Measurements from ENCODE around the gene SHLD1.

SHLD1 gene

DNA sequence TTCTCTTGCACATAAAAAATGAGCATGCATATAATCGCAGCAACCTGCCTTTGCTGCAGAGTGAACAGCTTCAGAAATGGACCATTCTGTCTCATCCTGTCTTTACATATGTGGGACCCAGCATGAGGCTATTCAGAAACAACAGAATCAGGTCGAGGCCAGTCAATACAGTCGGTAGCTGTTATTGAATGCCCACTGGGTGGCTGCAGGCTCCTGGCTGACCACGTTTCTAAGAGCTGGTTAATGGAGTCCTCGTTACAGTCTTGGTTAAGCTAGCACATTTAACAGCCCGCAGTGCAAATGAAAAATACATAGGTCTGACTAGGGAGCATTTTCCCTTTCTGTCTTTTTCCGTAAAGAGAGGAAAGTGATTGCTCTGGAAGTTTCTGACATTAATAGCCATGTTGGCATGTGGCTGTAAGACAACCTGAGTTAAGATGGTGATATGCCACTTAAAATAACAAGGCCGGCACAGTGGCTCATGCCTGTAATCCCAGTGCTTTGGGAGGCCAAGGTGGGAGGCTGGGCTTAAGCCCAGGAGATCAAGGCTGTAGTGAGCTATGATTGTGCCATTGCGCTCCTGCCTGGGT, 75.0 kb downstream of the SHLD1 start:
- Histone ChIP-seq H3K4me3 (ENCODE audit: severe bottlenecking) (no peak overlapping the region), H3K27ac (ENCODE audit: poor library complexity, severe bottlenecking) (no peak overlapping the region), H3K27me3 (ENCODE audit: insufficient read depth, poor library complexity, severe bottlenecking) (no peaks in the 10 kb centered on the region), H3K36me3 (ENCODE audit: low read depth) (no peaks in the 10 kb centered on the region), H3K4me1 (ENCODE audit: insufficient read depth, poor library complexity, severe bottlenecking) (peaks cover 3% of the 10 kb centered on the region), H3K9me3 (ENCODE audit: severe bottlenecking) (no peaks in the 10 kb centered on the region)
- DNase-seq (ENCODE audit: low spot score), result no peak
- TF ChIP-seq, protein P1, sequence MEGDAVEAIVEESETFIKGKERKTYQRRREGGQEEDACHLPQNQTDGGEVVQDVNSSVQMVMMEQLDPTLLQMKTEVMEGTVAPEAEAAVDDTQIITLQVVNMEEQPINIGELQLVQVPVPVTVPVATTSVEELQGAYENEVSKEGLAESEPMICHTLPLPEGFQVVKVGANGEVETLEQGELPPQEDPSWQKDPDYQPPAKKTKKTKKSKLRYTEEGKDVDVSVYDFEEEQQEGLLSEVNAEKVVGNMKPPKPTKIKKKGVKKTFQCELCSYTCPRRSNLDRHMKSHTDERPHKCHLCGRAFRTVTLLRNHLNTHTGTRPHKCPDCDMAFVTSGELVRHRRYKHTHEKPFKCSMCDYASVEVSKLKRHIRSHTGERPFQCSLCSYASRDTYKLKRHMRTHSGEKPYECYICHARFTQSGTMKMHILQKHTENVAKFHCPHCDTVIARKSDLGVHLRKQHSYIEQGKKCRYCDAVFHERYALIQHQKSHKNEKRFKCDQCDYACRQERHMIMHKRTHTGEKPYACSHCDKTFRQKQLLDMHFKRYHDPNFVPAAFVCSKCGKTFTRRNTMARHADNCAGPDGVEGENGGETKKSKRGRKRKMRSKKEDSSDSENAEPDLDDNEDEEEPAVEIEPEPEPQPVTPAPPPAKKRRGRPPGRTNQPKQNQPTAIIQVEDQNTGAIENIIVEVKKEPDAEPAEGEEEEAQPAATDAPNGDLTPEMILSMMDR (IDR thresholded peaks at IDR 0.05; ENCODE audit: poor library complexity, severe bottlenecking), result no peak
- no peak for ATAC-seq (ENCODE audit: low read depth)

DNA sequence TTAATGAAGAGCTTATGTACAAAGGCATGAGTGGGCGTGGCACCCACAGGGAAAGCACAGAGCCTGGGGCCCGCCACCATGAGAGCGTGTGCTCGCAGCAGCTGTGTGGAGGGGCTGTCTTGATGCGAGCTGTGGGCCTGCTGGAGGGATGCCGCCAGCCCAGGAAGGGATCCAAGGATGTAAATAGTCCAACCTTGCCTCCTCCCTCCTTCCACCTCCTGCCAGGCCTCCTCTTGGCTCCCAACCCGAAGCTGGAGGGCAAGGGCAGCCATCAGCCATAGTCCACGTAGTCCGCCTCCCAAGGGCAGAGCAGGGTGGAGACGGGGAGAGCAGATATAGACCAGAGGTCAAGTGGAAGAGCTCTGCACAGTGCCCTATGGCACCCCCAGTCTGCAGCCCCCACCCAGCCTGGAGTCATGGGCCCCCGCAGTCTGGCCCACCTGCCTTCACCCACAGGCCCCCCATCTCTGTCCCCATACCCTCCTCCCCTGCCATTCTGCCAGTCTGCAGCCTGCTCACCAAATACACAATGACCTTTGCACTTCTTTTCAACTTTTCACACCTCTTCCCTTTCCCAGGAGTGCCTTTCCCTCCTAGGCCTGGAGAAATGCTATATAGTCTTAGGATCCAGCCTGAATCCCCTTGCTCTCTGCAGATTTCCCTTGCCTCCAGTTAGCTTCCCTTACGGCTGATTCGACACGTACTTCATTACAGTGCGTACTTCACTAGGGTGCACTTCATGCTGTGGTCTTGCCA, 77.1 kb downstream of the SHLD1 start:
- DNase-seq (ENCODE audit: low spot score) (no peak), ATAC-seq (ENCODE audit: low read depth) (no peak)
- H3K4me1 ChIP-seq (ENCODE audit: insufficient read depth, poor library complexity, severe bottlenecking), result peaks cover 3% of the 10 kb centered on the region
- H3K27me3 ChIP-seq (ENCODE audit: insufficient read depth, poor library complexity, severe bottlenecking), result no peaks in the 10 kb centered on the region
- no peak overlapping the region for H3K4me3 ChIP-seq (ENCODE audit: severe bottlenecking)
- TF ChIP-seq, protein P1 (IDR thresholded peaks at IDR 0.05; ENCODE audit: poor library complexity, severe bottlenecking), result no peak
- no peaks in the 10 kb centered on the region for H3K36me3 ChIP-seq (ENCODE audit: low read depth)
- H3K9me3 ChIP-seq (ENCODE audit: severe bottlenecking), result no peaks in the 10 kb centered on the region
- H3K27ac ChIP-seq (ENCODE audit: poor library complexity, severe bottlenecking), result no peak overlapping the region

DNA sequence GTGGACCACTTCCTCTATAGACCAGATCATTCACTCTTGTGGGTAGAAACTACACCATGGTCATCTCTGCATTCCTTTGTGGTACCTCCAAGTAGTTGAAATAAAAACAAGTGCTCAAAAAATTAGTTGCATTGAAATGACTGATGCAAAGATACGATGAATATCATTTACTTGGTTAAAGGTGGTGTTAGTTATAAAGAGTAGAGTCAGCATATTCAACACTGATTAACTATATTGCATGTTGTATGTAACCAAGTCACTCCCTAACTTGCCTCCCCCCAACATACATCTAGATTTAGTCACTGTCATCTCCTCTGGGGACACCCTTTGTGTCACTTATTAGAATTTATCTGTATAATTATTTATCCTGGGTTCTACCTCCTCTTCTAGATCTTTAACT, 77.7 kb downstream of the SHLD1 start:
- DNase-seq (ENCODE audit: low spot score) (no peak), ATAC-seq (ENCODE audit: low read depth) (no peak)
- H3K4me1 ChIP-seq (ENCODE audit: insufficient read depth, poor library complexity, severe bottlenecking), result peaks cover 3% of the 10 kb centered on the region
- no peaks in the 10 kb centered on the region for H3K36me3 ChIP-seq (ENCODE audit: low read depth)
- no peak overlapping the region for H3K27ac ChIP-seq (ENCODE audit: poor library complexity, severe bottlenecking)
- TF ChIP-seq, protein P1 (IDR thresholded peaks at IDR 0.05; ENCODE audit: poor library complexity, severe bottlenecking), result no peak
- H3K27me3 ChIP-seq (ENCODE audit: insufficient read depth, poor library complexity, severe bottlenecking), result no peaks in the 10 kb centered on the region
- no peak overlapping the region for H3K4me3 ChIP-seq (ENCODE audit: severe bottlenecking)
- H3K9me3 ChIP-seq (ENCODE audit: severe bottlenecking), result no peaks in the 10 kb centered on the region

DNA sequence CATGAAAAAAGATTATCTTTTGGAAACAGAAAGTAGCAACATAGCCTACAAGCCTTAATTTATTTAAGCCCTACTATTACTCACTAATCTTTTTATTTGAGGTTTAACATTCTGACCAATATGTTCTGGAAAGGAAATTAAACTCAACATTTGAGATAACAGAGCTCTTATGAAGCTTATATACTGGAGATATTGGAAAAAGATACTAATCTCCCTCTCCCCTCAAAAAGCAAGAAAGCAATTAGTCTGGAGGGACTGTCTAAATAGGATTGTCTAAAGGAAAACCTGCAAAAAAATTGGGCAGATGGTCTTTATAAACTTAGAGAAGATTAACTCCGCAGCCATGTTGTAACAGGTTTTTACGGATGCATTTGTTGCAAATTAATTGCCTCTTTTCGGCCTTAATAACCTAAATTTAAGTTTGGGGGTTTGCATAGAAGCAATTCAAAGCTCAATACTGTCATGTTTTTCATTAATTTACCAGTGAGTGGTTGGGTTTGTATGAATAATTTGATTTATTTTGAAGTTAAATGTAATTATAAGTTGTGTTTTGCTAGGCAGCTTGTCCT, 79.1 kb downstream of the SHLD1 start:
- no peaks in the 10 kb centered on the region for H3K9me3 ChIP-seq (ENCODE audit: severe bottlenecking)
- TF ChIP-seq, protein P1 (IDR thresholded peaks at IDR 0.05; ENCODE audit: poor library complexity, severe bottlenecking), result no peak
- DNase-seq (ENCODE audit: low spot score) (no peak), ATAC-seq (ENCODE audit: low read depth) (no peak)
- H3K27ac ChIP-seq (ENCODE audit: poor library complexity, severe bottlenecking), result no peak overlapping the region
- H3K4me3 ChIP-seq (ENCODE audit: severe bottlenecking), result no peak overlapping the region
- no peaks in the 10 kb centered on the region for H3K4me1 ChIP-seq (ENCODE audit: insufficient read depth, poor library complexity, severe bottlenecking)
- no peaks in the 10 kb centered on the region for H3K36me3 ChIP-seq (ENCODE audit: low read depth)
- H3K27me3 ChIP-seq (ENCODE audit: insufficient read depth, poor library complexity, severe bottlenecking), result no peaks in the 10 kb centered on the region
